HepG2 (cell line): Measurements from ENCODE around the gene RELB. TPM values are rescaled to one million over a fixed set of nuclear protein-coding genes. Genes with fewer than 3 reads are reported as not detected.

Experiments used
- ATAC-seq: fragments of 200-7000 bp; cut with Tn5 transposase; 3 replicates; pipeline ENCODE4 v1.9.1; 2020; ENCODE audit warnings: mild to moderate bottlenecking, moderate library complexity
- BruUV-seq: library from RNA; stranded (reverse); fragments of 400-500 nt; replicated peaks from 2 replicates; lab custom pipeline; 2021; lab: Mats Ljungman, UMichigan
- CTCF ChIA-PET: fragments of 300-600 bp; formaldehyde crosslinking; extraction: SDS; loops from one replicate; lab custom pipeline; 2021; ENCODE audit warnings: low total read pairs, inconsistent platforms, low intra/inter-chr PET ratio; lab: Yijun Ruan, JAX
- POLR2A ChIA-PET: fragments of 350-600 bp; sonication (Branson Sonifier 250); formaldehyde crosslinking; loops from one replicate; lab custom pipeline; 2020; ENCODE audit warnings: antibody characterized with exemption, inconsistent platforms; lab: Yijun Ruan, JAX
- DNase-seq: peaks from one replicate; pipeline ENCODE4 v3.0.0-alpha.2; 2015; ENCODE audit warnings: low spot score
- FAIRE-seq: peaks from 3 replicates; lab custom pipeline; 2011; peaks lifted over from hg19 to GRCh38; lab: Jason Lieb, UNC
- H2AFZ ChIP-seq: one replicate; pipeline ENCODE4 v1.6.1; 2011; ENCODE audit warnings: low read length, inconsistent platforms
- H3K27ac ChIP-seq: fragments of 300-600 bp; 3 replicates; pipeline ENCODE4 v1.8.0; 2011; ENCODE audit warnings: mixed run types, mild to moderate bottlenecking, mixed read lengths, low read length, inconsistent platforms; ENCODE audit not compliant: insufficient read depth; ENCODE audit errors: extremely low read length
- H3K27me3 ChIP-seq, 2 experiments: fragments of 200-600 bp in 1 of 2; 2 replicates in 1 of 2; 3 replicates in 1 of 2; pipeline versions ENCODE4 v1.6.0 to v1.8.0; 2011; ENCODE audit warnings: low read length in 2 of 2, mild to moderate bottlenecking in 2 of 2, moderate library complexity in 2 of 2, inconsistent platforms in 1 of 2; ENCODE audit not compliant: insufficient read depth in 2 of 2, control insufficient read depth in 1 of 2
- H3K36me3 ChIP-seq, 2 experiments: fragments of 200-600 bp in 1 of 2; replicated peaks in 1 of 2; 2 replicates in 1 of 2; 3 replicates in 1 of 2; pipeline versions ENCODE4 v1.5.1 to v1.8.0; 2011; ENCODE audit warnings: low read length in 2 of 2, inconsistent platforms in 1 of 2; ENCODE audit not compliant: insufficient read depth in 2 of 2, control insufficient read depth in 1 of 2
- H3K4me1 ChIP-seq: 2 replicates; pipeline ENCODE4 v1.5.1; 2012; ENCODE audit warnings: low read length, inconsistent platforms; ENCODE audit not compliant: insufficient read depth
- H3K4me2 ChIP-seq: 2 replicates; pipeline ENCODE4 v1.6.0; 2011; ENCODE audit warnings: low read depth, low read length, inconsistent platforms
- H3K4me3 ChIP-seq, 3 experiments: fragments of 200-600 bp in 1 of 3; sonication (generic), shearing (Covaris generic) in 1 of 3; replicated peaks in 1 of 3; 2 replicates each; pipeline ENCODE4 v1.5.1; 2011 to 2016; ENCODE audit warnings: low read length in 3 of 3, inconsistent platforms in 2 of 3, low read depth in 2 of 3, mild to moderate bottlenecking in 2 of 3, control low read depth in 1 of 3, mixed read lengths in 1 of 3; ENCODE audit not compliant: insufficient read depth in 1 of 3
- H3K79me2 ChIP-seq: one replicate; pipeline ENCODE4 v1.6.1; 2011; ENCODE audit warnings: low read length, inconsistent platforms; ENCODE audit not compliant: insufficient read depth
- H3K9ac ChIP-seq: 2 replicates; pipeline ENCODE4 v1.6.0; 2011; ENCODE audit warnings: mild to moderate bottlenecking, low read depth, low read length, inconsistent platforms; ENCODE audit not compliant: insufficient read depth
- H3K9me3 ChIP-seq: 2 replicates; pipeline ENCODE4 v1.5.1; 2012; ENCODE audit warnings: mild to moderate bottlenecking, low read length
- H4K20me1 ChIP-seq: 2 replicates; pipeline ENCODE4 v1.6.0; 2011; ENCODE audit warnings: inconsistent platforms, mild to moderate bottlenecking, low read length, moderate library complexity; ENCODE audit not compliant: insufficient read depth
- DNMT3B ChIP-seq: conservative IDR thresholded peaks from 2 replicates; pipeline ENCODE4 v1.6.1; 2016; ENCODE audit warnings: missing biosample characterization, control low read depth
- RBM22 ChIP-seq: fragments of 200-400 bp; formaldehyde crosslinking; optimal IDR thresholded peaks from 2 replicates; pipeline ENCODE3; 2017; ENCODE audit warnings: mild to moderate bottlenecking, low read length, moderate library complexity
- SNAPC2 ChIP-seq: sonication (generic); formaldehyde crosslinking; IDR thresholded peaks from 2 replicates; pipeline ENCODE4 v1.8.1; 2022; ENCODE audit warnings: mild to moderate bottlenecking, missing genetic modification reagents
- TP53 ChIP-seq: sonication (generic); formaldehyde crosslinking; conservative IDR thresholded peaks from 2 replicates; pipeline ENCODE4 v1.4.0; 2020; ENCODE audit warnings: missing genetic modification reagents
- ZFP37 ChIP-seq: sonication (generic); formaldehyde crosslinking; IDR thresholded peaks from 2 replicates; pipeline ENCODE4 v1.4.0; 2020; ENCODE audit warnings: missing genetic modification reagents, borderline replicate concordance
- ZNF264 ChIP-seq: sonication (generic); formaldehyde crosslinking; IDR thresholded peaks from 2 replicates; pipeline ENCODE4 v1.4.0; 2020; ENCODE audit warnings: missing genetic modification reagents
- ZNF331 ChIP-seq: sonication (generic); formaldehyde crosslinking; IDR thresholded peaks from 2 replicates; pipeline ENCODE4 v1.4.0; 2020; ENCODE audit warnings: missing genetic modification reagents
- ZNF382 ChIP-seq: sonication (generic); formaldehyde crosslinking; IDR thresholded peaks from 2 replicates; pipeline ENCODE4 v1.5.0; 2020; ENCODE audit warnings: missing genetic modification reagents, mild to moderate bottlenecking, borderline replicate concordance
- ZNF430 ChIP-seq: sonication (generic); formaldehyde crosslinking; IDR thresholded peaks from 2 replicates; pipeline ENCODE4 v1.9.0; 2021; ENCODE audit warnings: mild to moderate bottlenecking, missing genetic modification reagents
- ZNF7 ChIP-seq: IDR thresholded peaks from 2 replicates; pipeline ENCODE4 v1.6.1; 2016; ENCODE audit warnings: missing biosample characterization, missing genetic modification reagents
- ZSCAN9 ChIP-seq: IDR thresholded peaks from 2 replicates; pipeline ENCODE4 v1.6.1; 2016; ENCODE audit warnings: borderline replicate concordance
- ZZZ3 ChIP-seq: sonication (generic); formaldehyde crosslinking; IDR thresholded peaks from 2 replicates; pipeline ENCODE4 v1.4.0; 2020; ENCODE audit warnings: missing genetic modification reagents, mild to moderate bottlenecking, borderline replicate concordance
- WGBS: methylation state at CpG from one replicate; pipeline ENCODE4 v1.1.6; 2017; ENCODE audit warnings: low lambda C conversion rate; 5-methylcytosine and 5-hydroxymethylcytosine counted together
- in situ Hi-C: cut with HindIII; loops from 2 replicates; pipeline ENCODE4 v1.10.0; 2017; ENCODE audit warnings: low pct_unique_long_range_greater_than_20kb; ENCODE audit not compliant: extremely low pct_ligation_motif_present
- intact Hi-C: fragments of 100-400 bp; cut with micrococcal nuclease; formaldehyde crosslinking; loops from one replicate; pipeline ENCODE4 v1.10.0; 2022; ENCODE audit not compliant: unreplicated experiment
- polyA plus RNA-seq, 8 experiments: library from polyadenylated mRNA; depleted of rRNA in 3 of 8; stranded (reverse) in 7 of 8; unstranded in 1 of 8; fragments of >200 nt; fragmentation: Illumina TruSeq in 4 of 8; extraction: Trizol in 4 of 8; gene quantifications; 2 replicates each; pipeline versions ENCODE4 v1.2.1 to v1.2.3, GENCODE V29; 2011 to 2016; ENCODE audit warnings: low read depth in 4 of 8, missing spikeins in 1 of 8, mixed read lengths in 1 of 8; ENCODE audit not compliant: insufficient read depth in 1 of 8
- total RNA-seq, 5 experiments: library from RNA; depleted of rRNA; stranded (reverse); fragments of >200 nt; fragmentation: Illumina TruSeq; extraction: Trizol; gene quantifications; 2 replicates each; pipeline ENCODE4 v1.2.3, GENCODE V29; 2016; ENCODE audit warnings: low read depth in 1 of 5
- TF ChIP-seq, protein P1 (sequence below): sonication (generic); formaldehyde crosslinking; IDR thresholded peaks from 2 replicates; pipeline ENCODE4 v1.9.0; 2021; ENCODE audit warnings: missing genetic modification reagents, mild to moderate bottlenecking, borderline replicate concordance
- TF ChIP-seq, protein P2 (sequence below): sonication (generic); formaldehyde crosslinking; IDR thresholded peaks from 2 replicates; pipeline ENCODE4 v1.4.0; 2020; ENCODE audit warnings: mild to moderate bottlenecking, low read depth, missing genetic modification reagents
- TF ChIP-seq, protein P3 (sequence below): sonication (generic); formaldehyde crosslinking; IDR thresholded peaks from 2 replicates; pipeline ENCODE4 v1.4.0; 2020; ENCODE audit warnings: missing genetic modification reagents, low read depth, mild to moderate bottlenecking, borderline replicate concordance
- TF ChIP-seq, protein P4 (sequence below): sonication (generic); formaldehyde crosslinking; IDR thresholded peaks from 2 replicates; pipeline ENCODE4 v1.8.1; 2023; ENCODE audit warnings: mild to moderate bottlenecking, moderate library complexity, missing genetic modification reagents
- TF ChIP-seq, protein P5 (sequence below): sonication (generic); formaldehyde crosslinking; IDR thresholded peaks from 2 replicates; pipeline ENCODE4 v1.4.0; 2020; ENCODE audit warnings: missing genetic modification reagents
- TF ChIP-seq, protein P6 (sequence below): sonication (generic); formaldehyde crosslinking; IDR thresholded peaks from 2 replicates; pipeline ENCODE4 v1.9.0; 2021; ENCODE audit warnings: missing genetic modification reagents, borderline replicate concordance

RELB gene
- total and polyA plus RNA-seq, 2 of the 13 experiments (the other 11 are each of a cell fraction or from before 2014, with no cell fraction given) = 1.9 to 3.5 TPM

DNA sequence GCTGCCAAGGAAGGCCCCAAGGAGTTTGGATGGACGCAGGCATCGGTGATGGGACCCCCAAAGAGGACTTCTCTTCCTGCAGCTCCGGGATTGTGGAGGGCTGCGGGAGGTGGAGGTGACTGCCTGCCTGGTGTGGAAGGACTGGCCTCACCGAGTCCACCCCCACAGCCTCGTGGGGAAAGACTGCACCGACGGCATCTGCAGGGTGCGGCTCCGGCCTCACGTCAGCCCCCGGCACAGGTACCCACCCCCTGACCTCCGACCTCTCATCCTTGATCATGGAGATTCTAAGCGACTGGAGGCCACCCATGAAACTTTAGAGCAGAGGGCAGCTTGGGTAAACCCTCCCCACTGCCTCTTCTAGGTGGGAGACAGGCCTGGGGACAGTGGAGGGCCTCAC, 20.7 kb downstream of the RELB start:
- FAIRE-seq (no peak), DNase-seq (no peak), ATAC-seq (no peak)
- WGBS = 82% methylated on average over 9 of the region's 14 CpGs
- Histone ChIP-seq H3K79me2 (no peaks in the 10 kb centered on the region), H3K9me3 (no peaks in the 10 kb centered on the region), H3K27ac (no peak overlapping the region), H3K9ac (no peak overlapping the region), H4K20me1 (no peaks in the 10 kb centered on the region), H2AFZ (no peak overlapping the region), H3K4me3 (no peak overlapping the region), H3K36me3 (no peaks in the 10 kb centered on the region), H3K4me2 (no peak overlapping the region), H3K4me1 (0 out of 2 replicates have a peak, but pooled peaks cover 16% of the 10 kb centered on the region), H3K27me3 (no peaks in the 10 kb centered on the region)
- in situ Hi-C loops (no loop called here), intact Hi-C loops (no loop called here)
- CTCF ChIA-PET = no interaction called here
- POLR2A ChIA-PET = interaction anchor here (3.1 kb wide), 1 partner anchor 17 kb away, joined by 8 read pairs; the partner anchor contains the start of gene CLASRP
- BruUV-seq = no TSS peak
- TF ChIP-seq RBM22 (no peak), ZNF331 (no peak), ZNF7 (CRISPR knock-in tag) (no peak), ZNF264 (CRISPR knock-in tag) (no peak), ZNF430 (CRISPR knock-in tag) (no peak), ZZZ3 (CRISPR knock-in tag) (no peak), SNAPC2 (CRISPR knock-in tag) (no peak), DNMT3B (CRISPR knock-in tag) (no peak), ZFP37 (CRISPR knock-in tag) (no peak), TP53 (no peak), ZSCAN9 (CRISPR knock-in tag) (no peak), ZNF382 (CRISPR knock-in tag) (no peak)
- TF ChIP-seq, protein P1, sequence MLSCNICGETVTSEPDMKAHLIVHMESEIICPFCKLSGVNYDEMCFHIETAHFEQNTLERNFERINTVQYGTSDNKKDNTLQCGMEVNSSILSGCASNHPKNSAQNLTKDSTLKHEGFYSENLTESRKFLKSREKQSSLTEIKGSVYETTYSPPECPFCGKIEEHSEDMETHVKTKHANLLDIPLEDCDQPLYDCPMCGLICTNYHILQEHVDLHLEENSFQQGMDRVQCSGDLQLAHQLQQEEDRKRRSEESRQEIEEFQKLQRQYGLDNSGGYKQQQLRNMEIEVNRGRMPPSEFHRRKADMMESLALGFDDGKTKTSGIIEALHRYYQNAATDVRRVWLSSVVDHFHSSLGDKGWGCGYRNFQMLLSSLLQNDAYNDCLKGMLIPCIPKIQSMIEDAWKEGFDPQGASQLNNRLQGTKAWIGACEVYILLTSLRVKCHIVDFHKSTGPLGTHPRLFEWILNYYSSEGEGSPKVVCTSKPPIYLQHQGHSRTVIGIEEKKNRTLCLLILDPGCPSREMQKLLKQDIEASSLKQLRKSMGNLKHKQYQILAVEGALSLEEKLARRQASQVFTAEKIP (CRISPR knock-in tag) = no peak
- TF ChIP-seq, protein P2, sequence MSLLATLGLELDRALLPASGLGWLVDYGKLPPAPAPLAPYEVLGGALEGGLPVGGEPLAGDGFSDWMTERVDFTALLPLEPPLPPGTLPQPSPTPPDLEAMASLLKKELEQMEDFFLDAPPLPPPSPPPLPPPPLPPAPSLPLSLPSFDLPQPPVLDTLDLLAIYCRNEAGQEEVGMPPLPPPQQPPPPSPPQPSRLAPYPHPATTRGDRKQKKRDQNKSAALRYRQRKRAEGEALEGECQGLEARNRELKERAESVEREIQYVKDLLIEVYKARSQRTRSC (CRISPR knock-in tag) = no peak
- TF ChIP-seq, protein P3, sequence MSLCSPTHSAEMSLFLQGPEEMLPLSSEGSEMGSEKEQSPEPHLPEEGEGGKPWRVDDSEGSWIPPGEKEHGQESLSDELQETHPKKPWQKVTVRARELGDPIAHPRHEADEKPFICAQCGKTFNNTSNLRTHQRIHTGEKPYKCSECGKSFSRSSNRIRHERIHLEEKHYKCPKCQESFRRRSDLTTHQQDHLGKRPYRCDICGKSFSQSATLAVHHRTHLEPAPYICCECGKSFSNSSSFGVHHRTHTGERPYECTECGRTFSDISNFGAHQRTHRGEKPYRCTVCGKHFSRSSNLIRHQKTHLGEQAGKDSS (CRISPR knock-in tag) = no peak
- TF ChIP-seq, protein P4, sequence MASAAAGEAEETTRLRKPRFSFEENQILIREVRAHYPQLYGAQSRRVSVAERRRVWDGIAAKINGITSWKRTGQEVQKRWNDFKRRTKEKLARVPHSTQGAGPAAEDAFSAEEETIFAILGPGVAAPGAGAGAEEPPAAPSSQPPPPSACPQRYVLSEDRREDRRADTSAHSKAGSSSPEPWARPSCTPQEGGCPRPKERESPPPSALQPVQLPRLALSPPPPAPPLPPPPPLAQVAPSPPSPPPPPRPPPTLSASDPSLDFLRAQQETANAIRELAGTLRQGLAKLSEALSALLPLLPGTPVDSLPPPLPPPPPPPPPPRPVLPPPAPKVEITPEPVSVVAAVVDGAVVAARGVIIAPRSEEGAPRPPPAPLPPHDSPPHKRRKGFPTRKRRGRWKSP (CRISPR knock-in tag) = no peak
- TF ChIP-seq, protein P5, sequence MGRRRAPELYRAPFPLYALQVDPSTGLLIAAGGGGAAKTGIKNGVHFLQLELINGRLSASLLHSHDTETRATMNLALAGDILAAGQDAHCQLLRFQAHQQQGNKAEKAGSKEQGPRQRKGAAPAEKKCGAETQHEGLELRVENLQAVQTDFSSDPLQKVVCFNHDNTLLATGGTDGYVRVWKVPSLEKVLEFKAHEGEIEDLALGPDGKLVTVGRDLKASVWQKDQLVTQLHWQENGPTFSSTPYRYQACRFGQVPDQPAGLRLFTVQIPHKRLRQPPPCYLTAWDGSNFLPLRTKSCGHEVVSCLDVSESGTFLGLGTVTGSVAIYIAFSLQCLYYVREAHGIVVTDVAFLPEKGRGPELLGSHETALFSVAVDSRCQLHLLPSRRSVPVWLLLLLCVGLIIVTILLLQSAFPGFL (CRISPR knock-in tag) = no peak
- TF ChIP-seq, protein P6, sequence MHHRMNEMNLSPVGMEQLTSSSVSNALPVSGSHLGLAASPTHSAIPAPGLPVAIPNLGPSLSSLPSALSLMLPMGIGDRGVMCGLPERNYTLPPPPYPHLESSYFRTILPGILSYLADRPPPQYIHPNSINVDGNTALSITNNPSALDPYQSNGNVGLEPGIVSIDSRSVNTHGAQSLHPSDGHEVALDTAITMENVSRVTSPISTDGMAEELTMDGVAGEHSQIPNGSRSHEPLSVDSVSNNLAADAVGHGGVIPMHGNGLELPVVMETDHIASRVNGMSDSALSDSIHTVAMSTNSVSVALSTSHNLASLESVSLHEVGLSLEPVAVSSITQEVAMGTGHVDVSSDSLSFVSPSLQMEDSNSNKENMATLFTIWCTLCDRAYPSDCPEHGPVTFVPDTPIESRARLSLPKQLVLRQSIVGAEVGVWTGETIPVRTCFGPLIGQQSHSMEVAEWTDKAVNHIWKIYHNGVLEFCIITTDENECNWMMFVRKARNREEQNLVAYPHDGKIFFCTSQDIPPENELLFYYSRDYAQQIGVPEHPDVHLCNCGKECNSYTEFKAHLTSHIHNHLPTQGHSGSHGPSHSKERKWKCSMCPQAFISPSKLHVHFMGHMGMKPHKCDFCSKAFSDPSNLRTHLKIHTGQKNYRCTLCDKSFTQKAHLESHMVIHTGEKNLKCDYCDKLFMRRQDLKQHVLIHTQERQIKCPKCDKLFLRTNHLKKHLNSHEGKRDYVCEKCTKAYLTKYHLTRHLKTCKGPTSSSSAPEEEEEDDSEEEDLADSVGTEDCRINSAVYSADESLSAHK = no peak
